Measurements from ENCODE around the gene DBNDD2.

DNA sequence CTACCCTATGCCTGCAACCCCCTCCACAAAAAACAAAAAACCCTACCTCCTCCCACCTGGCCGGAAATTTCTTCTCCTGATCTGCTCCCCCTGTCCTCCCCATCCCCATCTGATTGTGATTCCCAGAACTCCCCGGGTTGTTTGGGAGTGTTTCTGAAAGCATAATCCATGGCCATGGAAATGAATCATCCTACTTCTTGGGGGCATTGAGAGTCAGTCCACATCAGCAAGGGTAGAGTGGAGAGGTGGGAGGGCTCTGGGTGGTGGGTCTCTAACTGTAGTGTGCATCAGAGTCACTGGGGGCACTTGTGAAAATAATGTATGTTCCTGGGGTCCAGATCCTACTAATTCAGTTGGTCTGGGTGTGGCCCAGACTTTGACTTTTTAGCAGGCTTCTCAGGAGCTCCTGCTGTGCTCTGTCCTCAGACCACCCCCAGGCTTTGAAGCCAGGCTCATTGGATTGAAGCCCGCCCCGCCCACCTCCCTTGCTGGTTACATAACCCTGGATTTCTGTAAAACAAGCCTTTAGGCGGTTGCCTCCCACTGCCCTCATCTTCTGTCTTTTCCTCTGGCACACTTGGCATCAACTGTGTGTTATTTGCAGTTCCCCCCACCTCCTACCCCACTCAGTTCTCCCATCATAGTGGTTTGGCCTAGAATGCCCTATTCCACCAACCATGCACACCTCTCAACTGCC is 18.4 kb downstream of the DBNDD2 start:
- TF ChIP-seq POLR2AphosphoS5 (IDR thresholded peaks at IDR 0.05; ENCODE audit: low read depth, low read length), result no peak
- no peak for TF ChIP-seq TAF1 (IDR thresholded peaks at IDR 0.05; ENCODE audit: borderline replicate concordance, insufficient read depth, low read length)
- TF ChIP-seq, protein P1, sequence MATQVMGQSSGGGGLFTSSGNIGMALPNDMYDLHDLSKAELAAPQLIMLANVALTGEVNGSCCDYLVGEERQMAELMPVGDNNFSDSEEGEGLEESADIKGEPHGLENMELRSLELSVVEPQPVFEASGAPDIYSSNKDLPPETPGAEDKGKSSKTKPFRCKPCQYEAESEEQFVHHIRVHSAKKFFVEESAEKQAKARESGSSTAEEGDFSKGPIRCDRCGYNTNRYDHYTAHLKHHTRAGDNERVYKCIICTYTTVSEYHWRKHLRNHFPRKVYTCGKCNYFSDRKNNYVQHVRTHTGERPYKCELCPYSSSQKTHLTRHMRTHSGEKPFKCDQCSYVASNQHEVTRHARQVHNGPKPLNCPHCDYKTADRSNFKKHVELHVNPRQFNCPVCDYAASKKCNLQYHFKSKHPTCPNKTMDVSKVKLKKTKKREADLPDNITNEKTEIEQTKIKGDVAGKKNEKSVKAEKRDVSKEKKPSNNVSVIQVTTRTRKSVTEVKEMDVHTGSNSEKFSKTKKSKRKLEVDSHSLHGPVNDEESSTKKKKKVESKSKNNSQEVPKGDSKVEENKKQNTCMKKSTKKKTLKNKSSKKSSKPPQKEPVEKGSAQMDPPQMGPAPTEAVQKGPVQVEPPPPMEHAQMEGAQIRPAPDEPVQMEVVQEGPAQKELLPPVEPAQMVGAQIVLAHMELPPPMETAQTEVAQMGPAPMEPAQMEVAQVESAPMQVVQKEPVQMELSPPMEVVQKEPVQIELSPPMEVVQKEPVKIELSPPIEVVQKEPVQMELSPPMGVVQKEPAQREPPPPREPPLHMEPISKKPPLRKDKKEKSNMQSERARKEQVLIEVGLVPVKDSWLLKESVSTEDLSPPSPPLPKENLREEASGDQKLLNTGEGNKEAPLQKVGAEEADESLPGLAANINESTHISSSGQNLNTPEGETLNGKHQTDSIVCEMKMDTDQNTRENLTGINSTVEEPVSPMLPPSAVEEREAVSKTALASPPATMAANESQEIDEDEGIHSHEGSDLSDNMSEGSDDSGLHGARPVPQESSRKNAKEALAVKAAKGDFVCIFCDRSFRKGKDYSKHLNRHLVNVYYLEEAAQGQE (IDR thresholded peaks at IDR 0.05; ENCODE audit: insufficient read depth in 1 of 2, low read depth in 2 of 2, low read length in 2 of 2), result no peak
